Astrocyte (in vitro differentiated cells and primary cell): ENCODE results near the gene ZNF618. TPM values are rescaled to one million over a fixed set of nuclear protein-coding genes. Genes with fewer than 3 reads are reported as not detected.

Experiments
- DNase-seq: peaks from one replicate; pipeline ENCODE4 v3.0.0-alpha.2; 2010; ENCODE audit warnings: low read depth
- FAIRE-seq: peaks from 2 replicates; lab custom pipeline; 2011; peaks lifted over from hg19 to GRCh38; lab: Jason Lieb, UNC
- H2AFZ ChIP-seq: 2 replicates; pipeline ENCODE4 v1.6.0; 2012; ENCODE audit warnings: low read depth, low read length, inconsistent platforms
- H3K27ac ChIP-seq: 2 replicates; pipeline ENCODE4 v1.5.1; 2011; ENCODE audit warnings: low read depth, low read length, inconsistent platforms
- H3K27me3 ChIP-seq: 2 replicates; pipeline ENCODE4 v1.6.0; 2011; ENCODE audit warnings: low read length, inconsistent platforms; ENCODE audit not compliant: insufficient read depth
- H3K36me3 ChIP-seq: 2 replicates; pipeline ENCODE4 v1.5.1; 2011; ENCODE audit warnings: low read length, inconsistent platforms; ENCODE audit not compliant: insufficient read depth
- H3K4me1 ChIP-seq: 2 replicates; pipeline ENCODE4 v1.5.1; 2011; ENCODE audit warnings: low read length, inconsistent platforms; ENCODE audit not compliant: insufficient read depth
- H3K4me2 ChIP-seq: 2 replicates; pipeline ENCODE4 v1.6.0; 2012; ENCODE audit warnings: low read length, inconsistent platforms
- H3K4me3 ChIP-seq: 2 replicates; pipeline ENCODE4 v1.5.1; 2011; ENCODE audit warnings: low read depth, mild to moderate bottlenecking, low read length, inconsistent platforms; ENCODE audit not compliant: insufficient read depth
- H3K79me2 ChIP-seq: 2 replicates; pipeline ENCODE4 v1.6.0; 2012; ENCODE audit warnings: mild to moderate bottlenecking, low read length, inconsistent platforms; ENCODE audit not compliant: insufficient read depth
- H3K9ac ChIP-seq: 2 replicates; pipeline ENCODE4 v1.6.0; 2012; ENCODE audit warnings: mild to moderate bottlenecking, low read length, inconsistent platforms
- H3K9me3 ChIP-seq: 2 replicates; pipeline ENCODE4 v1.5.1; 2012; ENCODE audit warnings: low read depth, mild to moderate bottlenecking, low read length, inconsistent platforms; ENCODE audit not compliant: insufficient read depth
- H4K20me1 ChIP-seq: 2 replicates; pipeline ENCODE4 v1.6.0; 2012; ENCODE audit warnings: low read length, inconsistent platforms; ENCODE audit not compliant: insufficient read depth
- H3K27ac Mint-ChIP-seq: one replicate; pipeline ENCODE4 v1.8.0; 2021; ENCODE audit warnings: mild to moderate bottlenecking, mixed read lengths; ENCODE audit not compliant: unreplicated experiment
- H3K27me3 Mint-ChIP-seq: one replicate; pipeline ENCODE4 v1.8.0; 2021; ENCODE audit warnings: low read depth, mixed read lengths; ENCODE audit not compliant: unreplicated experiment
- H3K36me3 Mint-ChIP-seq: one replicate; pipeline ENCODE4 v1.8.0; 2021; ENCODE audit warnings: low read depth, mixed read lengths; ENCODE audit not compliant: unreplicated experiment
- H3K4me1 Mint-ChIP-seq: one replicate; pipeline ENCODE4 v1.8.0; 2021; ENCODE audit warnings: low read depth, mixed read lengths; ENCODE audit not compliant: unreplicated experiment
- H3K4me3 Mint-ChIP-seq: one replicate; pipeline ENCODE4 v1.8.0; 2021; ENCODE audit warnings: mild to moderate bottlenecking, moderate library complexity, mixed read lengths; ENCODE audit not compliant: unreplicated experiment
- H3K9me3 Mint-ChIP-seq: one replicate; pipeline ENCODE4 v1.8.0; 2021; ENCODE audit warnings: mild to moderate bottlenecking, mixed read lengths; ENCODE audit not compliant: unreplicated experiment
- EZH2 ChIP-seq: IDR thresholded peaks from 2 replicates; pipeline ENCODE4 v1.6.1; 2012; ENCODE audit warnings: mild to moderate bottlenecking, low read length, inconsistent platforms; ENCODE audit not compliant: insufficient read depth
- total RNA-seq: library from RNA; stranded (reverse); gene quantifications from 2 replicates; pipeline ENCODE4 v1.2.1, GENCODE V29; 2021
- TF ChIP-seq, protein P1 (sequence below): IDR thresholded peaks from 2 replicates; pipeline ENCODE4 v1.5.1; 2011; ENCODE audit warnings: low read depth, mild to moderate bottlenecking, inconsistent platforms, low read length, moderate library complexity; ENCODE audit not compliant: insufficient read depth

The ZNF618 gene
- total RNA-seq, 1 donor from 2014 or later: 30.1 TPM

DNA sequence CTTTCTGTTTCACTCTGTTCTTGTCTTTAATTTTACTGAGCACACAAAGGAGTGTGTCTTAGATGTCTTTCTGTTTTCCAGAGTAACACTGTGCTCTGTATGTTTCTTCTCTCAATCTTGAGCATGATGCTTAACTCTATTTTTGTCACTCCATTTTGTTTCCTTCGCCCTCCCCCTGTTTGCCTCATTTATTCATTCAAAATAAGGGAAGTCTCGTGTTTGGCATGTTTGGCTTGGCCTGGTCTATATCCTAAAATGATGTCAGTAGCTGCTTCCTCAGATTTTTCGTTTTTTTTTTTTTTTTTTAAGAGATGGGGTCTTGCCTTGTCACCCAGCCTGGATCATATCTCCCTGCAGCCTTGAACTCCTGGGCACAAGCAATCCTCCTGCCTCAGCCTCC lies 22.0 kb downstream of the ZNF618 start:
- Histone ChIP-seq H3K4me3 (no peak overlapping the region), H3K4me2 (no peak overlapping the region), H4K20me1 (peaks cover 54% of the 10 kb centered on the region), H3K27ac (no peak overlapping the region), H3K36me3 (no peaks in the 10 kb centered on the region), H3K9me3 (no peaks in the 10 kb centered on the region), H3K79me2 (peaks cover 84% of the 10 kb centered on the region), H3K4me1 (no peaks in the 10 kb centered on the region), H3K9ac (no peak overlapping the region), H3K27me3 (no peaks in the 10 kb centered on the region), H2AFZ (no peak overlapping the region)
- TF ChIP-seq EZH2: no peak
- TF ChIP-seq, protein P1, sequence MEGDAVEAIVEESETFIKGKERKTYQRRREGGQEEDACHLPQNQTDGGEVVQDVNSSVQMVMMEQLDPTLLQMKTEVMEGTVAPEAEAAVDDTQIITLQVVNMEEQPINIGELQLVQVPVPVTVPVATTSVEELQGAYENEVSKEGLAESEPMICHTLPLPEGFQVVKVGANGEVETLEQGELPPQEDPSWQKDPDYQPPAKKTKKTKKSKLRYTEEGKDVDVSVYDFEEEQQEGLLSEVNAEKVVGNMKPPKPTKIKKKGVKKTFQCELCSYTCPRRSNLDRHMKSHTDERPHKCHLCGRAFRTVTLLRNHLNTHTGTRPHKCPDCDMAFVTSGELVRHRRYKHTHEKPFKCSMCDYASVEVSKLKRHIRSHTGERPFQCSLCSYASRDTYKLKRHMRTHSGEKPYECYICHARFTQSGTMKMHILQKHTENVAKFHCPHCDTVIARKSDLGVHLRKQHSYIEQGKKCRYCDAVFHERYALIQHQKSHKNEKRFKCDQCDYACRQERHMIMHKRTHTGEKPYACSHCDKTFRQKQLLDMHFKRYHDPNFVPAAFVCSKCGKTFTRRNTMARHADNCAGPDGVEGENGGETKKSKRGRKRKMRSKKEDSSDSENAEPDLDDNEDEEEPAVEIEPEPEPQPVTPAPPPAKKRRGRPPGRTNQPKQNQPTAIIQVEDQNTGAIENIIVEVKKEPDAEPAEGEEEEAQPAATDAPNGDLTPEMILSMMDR: no peak
- Mint-ChIP-seq H3K4me3 (no peak overlapping the region), H3K27ac (no peak overlapping the region), H3K9me3 (peaks cover 3% of the 10 kb centered on the region), H3K36me3 (peaks cover 10% of the 10 kb centered on the region), H3K4me1 (no peaks in the 10 kb centered on the region), H3K27me3 (no peaks in the 10 kb centered on the region)
- no peak for FAIRE-seq
- DNase-seq: no peak

DNA sequence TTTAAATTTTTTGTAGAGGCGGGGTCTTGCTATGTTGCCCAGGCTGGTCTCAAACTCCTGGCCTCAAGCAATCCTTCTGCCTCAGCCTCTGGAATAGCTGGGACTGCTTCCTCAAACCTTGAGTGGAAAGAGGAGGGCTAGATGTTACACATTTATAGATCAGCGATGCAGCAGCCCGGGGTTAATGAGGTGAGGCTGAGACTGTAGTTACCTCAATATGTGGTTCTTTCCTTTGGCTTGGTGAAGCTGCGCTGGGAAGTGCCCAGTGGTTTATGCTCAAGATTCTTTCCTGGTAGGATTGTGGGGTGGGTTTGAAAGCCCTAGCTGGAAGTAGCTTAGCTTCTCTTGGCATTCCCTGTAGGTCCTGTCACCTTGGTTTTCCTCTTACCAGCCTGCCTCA lies 22.5 kb downstream of the ZNF618 start:
- H3K36me3 Mint-ChIP-seq: peaks cover 10% of the 10 kb centered on the region

DNA sequence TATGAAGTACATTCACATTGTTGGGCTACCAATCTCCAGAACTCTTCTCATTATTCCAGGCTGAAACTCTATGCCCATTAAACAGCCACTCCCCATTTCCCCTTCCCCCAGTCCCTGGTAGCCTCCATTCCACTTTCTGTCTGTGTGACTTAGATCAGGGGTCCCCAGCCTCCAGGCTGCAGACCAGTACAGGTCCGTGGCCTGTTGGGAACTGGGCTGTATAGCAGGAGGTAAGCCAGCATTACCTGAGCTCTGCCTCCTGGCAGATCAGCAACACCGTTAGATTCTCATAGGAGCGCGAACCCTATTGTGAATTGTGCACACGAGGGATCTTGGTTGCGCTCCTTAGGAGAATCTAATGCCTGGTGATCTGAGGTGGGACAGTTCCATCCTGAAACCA lies 23.1 kb downstream of the ZNF618 start:
- Histone ChIP-seq H3K9me3 (no peaks in the 10 kb centered on the region), H3K27ac (no peak overlapping the region), H3K4me2 (no peak overlapping the region), H3K4me3 (no peak overlapping the region), H3K27me3 (no peaks in the 10 kb centered on the region), H3K36me3 (no peaks in the 10 kb centered on the region), H2AFZ (no peak overlapping the region), H3K4me1 (no peaks in the 10 kb centered on the region), H3K79me2 (peaks cover 91% of the 10 kb centered on the region), H4K20me1 (peaks cover 62% of the 10 kb centered on the region), H3K9ac (no peak overlapping the region)
- FAIRE-seq (no peak), DNase-seq (no peak)
- TF ChIP-seq, protein P1: no peak
- TF ChIP-seq EZH2: no peak
- H3K4me1 Mint-ChIP-seq: no peaks in the 10 kb centered on the region
- H3K4me3 Mint-ChIP-seq: no peak overlapping the region
- H3K27ac Mint-ChIP-seq: no peak overlapping the region
- H3K9me3 Mint-ChIP-seq: peaks cover 5% of the 10 kb centered on the region
- no peaks in the 10 kb centered on the region for H3K27me3 Mint-ChIP-seq
- peaks cover 10% of the 10 kb centered on the region for H3K36me3 Mint-ChIP-seq

More for the DNA sequence above, 22.5 kb downstream of the ZNF618 start:
- H3K9me3 ChIP-seq: no peaks in the 10 kb centered on the region
- peaks cover 58% of the 10 kb centered on the region for H4K20me1 ChIP-seq
- TF ChIP-seq, protein P1: no peak
- no peak for TF ChIP-seq EZH2
- H3K79me2 ChIP-seq: peaks cover 87% of the 10 kb centered on the region
- Mint-ChIP-seq H3K27ac (no peak overlapping the region), H3K4me3 (no peak overlapping the region), H3K27me3 (no peaks in the 10 kb centered on the region), H3K4me1 (no peaks in the 10 kb centered on the region), H3K9me3 (peaks cover 4% of the 10 kb centered on the region)
- DNase-seq (no peak), FAIRE-seq (no peak)
- no peak overlapping the region for H3K27ac ChIP-seq
- H2AFZ ChIP-seq: no peak overlapping the region
- no peak overlapping the region for H3K9ac ChIP-seq
- no peaks in the 10 kb centered on the region for H3K27me3 ChIP-seq
- no peaks in the 10 kb centered on the region for H3K36me3 ChIP-seq
- H3K4me1 ChIP-seq: no peaks in the 10 kb centered on the region
- no peak overlapping the region for H3K4me2 ChIP-seq
- H3K4me3 ChIP-seq: no peak overlapping the region
